Esophagus squamous epithelium (tissue), 5 donors: ENCODE data around the gene ITPK1. TPM values are rescaled to one million over a fixed set of nuclear protein-coding genes. Genes with fewer than 3 reads are reported as not detected.
"Not testable (repeated sequence)": the region's sequence is repeated elsewhere in the genome, so short reads cannot be mapped to it uniquely, and the experiment has no call there.

Experiments
- DNase-seq: peaks from one replicate; lab custom pipeline; 2025; lab: John Stamatoyannopoulos, UW
- H3K27ac ChIP-seq, 4 donors: fragments of 200-600 bp; sonication (generic); one replicate each; pipeline ENCODE4 v1.5.1; 2016 to 2019; ENCODE audit warnings: mild to moderate bottlenecking in 1 of 4
- H3K27me3 ChIP-seq, 4 donors: fragments of 200-600 bp; sonication (generic); 1 replicate in 3 of 4; 2 replicates in 1 of 4; pipeline versions ENCODE4 v1.5.1 to v1.6.0; 2017 to 2021; ENCODE audit warnings: antibody characterized with exemption in 1 of 4
- H3K36me3 ChIP-seq, 3 donors: fragments of 200-600 bp; sonication (generic); one replicate each; pipeline ENCODE4 v1.5.1; 2016 to 2019
- H3K4me1 ChIP-seq, 3 donors: fragments of 200-600 bp; sonication (generic); one replicate each; pipeline ENCODE4 v1.5.1; 2017 to 2019
- H3K4me3 ChIP-seq, 4 donors: fragments of 200-600 bp; sonication (generic); 1 replicate in 3 of 4; 2 replicates in 1 of 4; pipeline ENCODE4 v1.5.1; 2016 to 2019; ENCODE audit warnings: mild to moderate bottlenecking in 2 of 4, moderate library complexity in 1 of 4
- H3K9me3 ChIP-seq, 3 donors: fragments of 200-600 bp; sonication (generic); one replicate each; pipeline ENCODE4 v1.5.1; 2016 to 2019
- POLR2A ChIP-seq, 4 donors: fragments of 450-650 bp; IDR thresholded peaks; one replicate each; pipeline ENCODE4 v1.6.1; 2017; ENCODE audit warnings: antibody characterized with exemption in 4 of 4, mild to moderate bottlenecking in 4 of 4, moderate library complexity in 3 of 4
- WGBS, 2 donors: methylation state at CpG; one replicate each; pipeline ENCODE4 v1.1.5; 2018; 5-methylcytosine and 5-hydroxymethylcytosine counted together
- intact Hi-C: fragments of 100-400 bp; cut with DNase I; formaldehyde crosslinking; loops from one replicate; pipeline ENCODE4 v1.15.0; 2022
- total RNA-seq, 4 donors: library from RNA; depleted of rRNA; stranded (reverse); fragments of >200 nt; gene quantifications; one replicate each; pipeline ENCODE4 v1.1.0, GENCODE V29; 2016
- TF ChIP-seq, protein P1 (sequence below), 6 experiments: fragments of 450-650 bp in 4 of 6; fragments of 200-600 bp in 2 of 6; sonication (generic) in 2 of 6; IDR thresholded peaks; one replicate each; pipeline ENCODE4 v1.5.1; 2016 to 2019; ENCODE audit warnings: antibody characterized with exemption in 6 of 6, mild to moderate bottlenecking in 4 of 6, moderate library complexity in 4 of 6
- donor health status: DM: yes; HTN: yes; CAD: no.

Gene ITPK1
- total RNA-seq, 4 donors from 2014 or later: 14.2 to 34.5 (median 25.8) TPM

DNA sequence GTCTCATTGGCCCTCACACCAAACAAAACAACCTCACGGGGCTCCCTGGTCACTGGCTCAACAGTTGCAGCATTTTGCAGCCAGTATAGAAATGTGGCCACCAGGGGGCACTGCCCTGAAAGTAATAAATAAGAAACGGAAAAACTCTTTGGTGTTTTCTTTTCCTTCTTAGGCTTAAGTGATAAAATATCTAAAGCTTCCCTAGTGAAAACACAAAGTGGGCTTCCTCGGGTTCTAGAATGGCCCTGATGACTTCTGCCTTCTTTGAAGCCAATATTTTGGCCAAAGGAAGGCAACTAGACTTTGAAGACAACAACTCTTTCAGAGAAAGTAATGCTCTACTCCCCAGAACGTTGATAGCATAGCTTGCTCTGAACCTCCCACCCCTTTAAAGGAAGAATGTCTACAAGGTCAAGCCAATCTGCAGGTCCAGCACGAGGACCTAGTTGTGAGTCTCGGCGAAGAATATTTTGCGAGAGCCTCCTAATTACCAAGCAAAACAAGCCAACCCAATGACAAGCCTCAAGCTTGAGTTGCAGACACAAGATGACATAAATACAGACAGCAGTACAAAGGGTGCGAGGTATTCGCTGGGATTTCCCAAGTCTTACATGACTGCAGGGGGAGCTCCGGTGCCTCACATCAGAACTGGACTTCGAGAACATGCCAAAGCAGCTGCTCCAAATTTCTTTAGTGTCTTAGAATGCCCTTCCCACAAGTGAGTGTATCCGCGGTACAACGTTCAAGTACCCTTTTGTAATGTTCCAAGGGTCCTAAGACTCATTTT lies 2.6 kb downstream of the ITPK1 start:
- no peaks in the 10 kb centered on the region for H3K27me3 ChIP-seq
- intact Hi-C loops: no loop called here
- H3K36me3 ChIP-seq: no peaks in the 10 kb centered on the region
- no peaks in the 10 kb centered on the region for H3K9me3 ChIP-seq
- H3K4me3 ChIP-seq: peak overlapping the region in 3 of 4 donors; percentile 57 to 92 (median 88)
- DNase-seq: peak; percentile 12
- H3K4me1 ChIP-seq: peaks cover 20 to 56% (median 35%) of the 10 kb centered on the region in 3 donors
- TF ChIP-seq, protein P1, sequence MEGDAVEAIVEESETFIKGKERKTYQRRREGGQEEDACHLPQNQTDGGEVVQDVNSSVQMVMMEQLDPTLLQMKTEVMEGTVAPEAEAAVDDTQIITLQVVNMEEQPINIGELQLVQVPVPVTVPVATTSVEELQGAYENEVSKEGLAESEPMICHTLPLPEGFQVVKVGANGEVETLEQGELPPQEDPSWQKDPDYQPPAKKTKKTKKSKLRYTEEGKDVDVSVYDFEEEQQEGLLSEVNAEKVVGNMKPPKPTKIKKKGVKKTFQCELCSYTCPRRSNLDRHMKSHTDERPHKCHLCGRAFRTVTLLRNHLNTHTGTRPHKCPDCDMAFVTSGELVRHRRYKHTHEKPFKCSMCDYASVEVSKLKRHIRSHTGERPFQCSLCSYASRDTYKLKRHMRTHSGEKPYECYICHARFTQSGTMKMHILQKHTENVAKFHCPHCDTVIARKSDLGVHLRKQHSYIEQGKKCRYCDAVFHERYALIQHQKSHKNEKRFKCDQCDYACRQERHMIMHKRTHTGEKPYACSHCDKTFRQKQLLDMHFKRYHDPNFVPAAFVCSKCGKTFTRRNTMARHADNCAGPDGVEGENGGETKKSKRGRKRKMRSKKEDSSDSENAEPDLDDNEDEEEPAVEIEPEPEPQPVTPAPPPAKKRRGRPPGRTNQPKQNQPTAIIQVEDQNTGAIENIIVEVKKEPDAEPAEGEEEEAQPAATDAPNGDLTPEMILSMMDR (IDR thresholded peaks at IDR 0.05): peak; percentile 73 to 92 (median 84)
- TF ChIP-seq POLR2A (IDR thresholded peaks at IDR 0.05): no peak
- peak overlapping the region; percentile 45 to 100 (median 90) for H3K27ac ChIP-seq
- 8 to 15% methylated on average over 9 to 14 of the region's 15 CpGs for WGBS, 2 donors

DNA sequence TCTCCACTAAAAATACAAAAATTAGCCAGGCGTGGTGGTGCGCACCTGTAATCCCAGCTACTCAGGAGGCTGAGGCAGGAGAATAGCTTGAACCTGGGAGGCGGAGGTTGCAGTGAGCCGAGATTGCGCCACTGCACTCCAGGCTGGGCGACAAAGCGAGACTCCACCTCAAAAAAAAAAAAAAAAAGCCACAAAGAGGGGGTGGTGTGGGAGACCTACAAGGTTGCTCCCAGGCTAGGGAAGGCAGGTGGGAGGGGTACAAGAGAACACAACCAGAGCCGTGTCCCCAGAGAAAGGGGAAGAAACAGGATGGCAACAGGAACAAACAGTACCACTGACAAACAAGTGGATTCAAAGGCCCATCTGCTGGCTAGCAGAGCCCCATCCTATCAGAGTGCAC lies 4.2 kb downstream of the ITPK1 start:
- H3K4me3 ChIP-seq, H3K9me3 ChIP-seq, intact Hi-C loops, DNase-seq, H3K27me3 ChIP-seq, H3K36me3 ChIP-seq: not testable (repeated sequence)
- 78 to 98% methylated on average over 8 of the region's 8 CpGs for WGBS, 2 donors
- Histone ChIP-seq H3K4me1 (peaks cover 24 to 67% (median 33%) of the 10 kb centered on the region in 3 donors), H3K27ac (peak overlapping the region in 1 of 4 donors; percentile 6)

DNA sequence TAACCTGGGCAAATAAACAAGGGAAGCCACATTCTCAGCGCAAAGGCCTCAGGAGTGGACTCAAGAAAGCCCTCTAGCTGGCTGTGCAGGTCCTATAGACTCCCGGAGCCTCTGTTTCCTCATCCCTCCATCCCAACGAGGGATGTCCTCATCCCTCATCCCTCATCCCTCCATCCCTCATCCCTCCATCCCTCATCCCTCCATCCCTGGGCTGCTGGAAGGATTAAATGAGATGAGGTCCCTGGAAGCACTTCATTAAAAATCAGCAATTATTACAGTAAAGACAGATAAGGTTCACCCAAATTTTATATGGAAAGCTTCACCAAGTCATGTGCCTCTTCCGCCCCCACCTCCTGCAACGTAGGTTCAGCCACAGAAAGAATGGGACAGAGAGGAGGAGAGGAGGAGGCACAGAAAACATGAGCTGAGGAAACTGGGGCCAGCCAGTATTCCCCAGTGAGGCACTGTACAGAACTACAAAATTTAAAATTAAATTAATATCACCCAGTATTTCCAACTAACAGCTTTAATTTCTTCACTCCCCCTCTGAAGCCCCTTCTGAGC lies 4.8 kb downstream of the ITPK1 start:
- Histone ChIP-seq H3K36me3 (no peaks in the 10 kb centered on the region), H3K27me3 (no peaks in the 10 kb centered on the region), H3K9me3 (no peaks in the 10 kb centered on the region), H3K27ac (peak overlapping the region in 1 of 4 donors; percentile 13), H3K4me3 (no peak overlapping the region), H3K4me1 (peaks cover 23 to 67% (median 34%) of the 10 kb centered on the region in 3 donors)
- DNase-seq: no peak
- TF ChIP-seq POLR2A (IDR thresholded peaks at IDR 0.05): no peak
- TF ChIP-seq, protein P1 (IDR thresholded peaks at IDR 0.05): no peak
- WGBS, 2 donors: 75 to 85% methylated on average over 5 of the region's 5 CpGs
- intact Hi-C loops: no loop called here

DNA sequence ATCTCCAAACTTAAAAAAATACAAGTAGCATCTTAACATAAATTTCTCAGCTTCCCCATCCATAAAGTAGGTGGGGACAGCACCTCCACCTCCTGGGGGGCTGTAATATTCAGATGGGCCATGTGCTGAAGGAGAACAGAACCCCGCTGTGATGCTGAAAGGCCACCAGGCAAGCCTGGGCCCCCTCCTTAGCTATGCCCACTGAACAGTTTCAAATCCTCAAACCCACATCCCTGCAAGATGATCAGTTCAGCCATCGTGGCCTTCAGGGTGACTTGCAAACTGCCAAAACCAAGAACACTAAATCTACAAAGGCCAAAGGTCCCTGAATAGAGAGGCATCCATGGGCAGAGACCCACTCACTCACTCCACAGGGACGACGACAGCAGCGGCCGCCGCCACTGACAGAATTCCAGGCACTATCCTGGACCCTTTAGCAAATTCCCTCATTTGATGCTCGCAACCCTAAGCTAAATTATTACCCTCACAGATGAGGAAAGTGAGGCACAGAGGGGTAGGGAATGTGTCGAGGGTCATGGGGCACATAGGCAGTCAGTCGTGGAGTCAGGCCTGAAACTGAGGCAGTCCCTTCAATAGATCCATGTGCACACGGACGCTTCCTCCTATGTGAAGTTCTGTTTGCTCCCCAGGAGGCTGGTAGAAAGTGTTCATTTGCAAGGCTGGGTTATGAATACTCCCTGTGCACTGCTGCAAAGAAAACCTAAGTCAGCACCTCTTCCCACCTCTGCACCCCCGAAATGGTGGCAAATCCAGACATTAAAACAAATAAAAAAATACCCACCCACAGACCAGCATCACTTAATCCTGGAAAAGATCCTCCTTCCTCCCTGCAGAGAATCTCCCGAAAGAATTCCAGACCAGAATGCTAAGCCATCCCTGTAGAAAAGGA lies 5.9 kb downstream of the ITPK1 start:
- no peak for TF ChIP-seq POLR2A (IDR thresholded peaks at IDR 0.05)
- TF ChIP-seq, protein P1 (IDR thresholded peaks at IDR 0.05): no peak
- H3K9me3 ChIP-seq: no peaks in the 10 kb centered on the region
- H3K36me3 ChIP-seq: no peaks in the 10 kb centered on the region
- peaks cover 33 to 76% (median 45%) of the 10 kb centered on the region in 3 donors for H3K4me1 ChIP-seq
- no peak overlapping the region for H3K27ac ChIP-seq
- H3K4me3 ChIP-seq: no peak overlapping the region
- DNase-seq: no peak
- no peaks in the 10 kb centered on the region for H3K27me3 ChIP-seq
- 75 to 88% methylated on average over 12 to 13 of the region's 14 CpGs for WGBS, 2 donors
- intact Hi-C loops: no loop called here

DNA sequence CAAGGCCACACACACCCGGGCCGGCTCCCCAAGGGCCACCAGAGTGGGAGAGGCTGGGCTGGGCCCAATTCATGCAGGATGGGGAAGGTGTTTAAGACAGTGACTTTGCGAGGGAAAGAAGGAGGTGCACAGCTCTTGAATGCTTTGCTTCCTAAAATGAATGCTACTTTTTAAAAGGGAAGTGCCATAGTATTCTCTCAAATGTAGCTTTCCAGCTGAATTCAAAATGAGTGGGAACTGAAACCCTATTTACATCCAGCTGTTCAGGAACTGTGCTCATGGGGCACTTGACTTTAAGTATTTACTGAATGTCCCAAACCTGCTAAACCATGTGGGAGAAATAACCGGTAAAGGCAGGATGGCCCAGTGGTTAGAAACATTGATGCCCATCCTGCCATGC lies 7.6 kb downstream of the ITPK1 start:
- Histone ChIP-seq H3K9me3 (no peaks in the 10 kb centered on the region), H3K4me1 (peaks cover 34 to 76% (median 47%) of the 10 kb centered on the region in 3 donors), H3K4me3 (no peak overlapping the region), H3K36me3 (no peaks in the 10 kb centered on the region), H3K27me3 (no peaks in the 10 kb centered on the region), H3K27ac (peak overlapping the region in 2 of 4 donors; percentile 17 to 30)
- 82 to 85% methylated on average over 2 of the region's 4 CpGs for WGBS, 2 donors
- no peak for DNase-seq
- intact Hi-C loops: no loop called here
- TF ChIP-seq, protein P1 (IDR thresholded peaks at IDR 0.05): no peak
- no peak for TF ChIP-seq POLR2A (IDR thresholded peaks at IDR 0.05)
